Ureter (tissue), 1 donor: Measurements from ENCODE around the gene HDAC4. TPM values are rescaled to one million over a fixed set of nuclear protein-coding genes. Genes with fewer than 3 reads are reported as not detected.
A peak's percentile ranks its signal among the peaks of the same experiment; 100 is the strongest.

Experiments
- DNase-seq: peaks from one replicate; pipeline ENCODE4 v3.0.0-alpha.2; 2020; ENCODE audit warnings: low spot score
- total RNA-seq: library from RNA; stranded (reverse); gene quantifications from one replicate; pipeline ENCODE4 v1.2.4, GENCODE V29; 2023
- donor health status: DM: yes; HTN: yes; CAD: no.

The HDAC4 gene
- total RNA-seq, 1 donor from 2014 or later, result 86.9 TPM

DNA sequence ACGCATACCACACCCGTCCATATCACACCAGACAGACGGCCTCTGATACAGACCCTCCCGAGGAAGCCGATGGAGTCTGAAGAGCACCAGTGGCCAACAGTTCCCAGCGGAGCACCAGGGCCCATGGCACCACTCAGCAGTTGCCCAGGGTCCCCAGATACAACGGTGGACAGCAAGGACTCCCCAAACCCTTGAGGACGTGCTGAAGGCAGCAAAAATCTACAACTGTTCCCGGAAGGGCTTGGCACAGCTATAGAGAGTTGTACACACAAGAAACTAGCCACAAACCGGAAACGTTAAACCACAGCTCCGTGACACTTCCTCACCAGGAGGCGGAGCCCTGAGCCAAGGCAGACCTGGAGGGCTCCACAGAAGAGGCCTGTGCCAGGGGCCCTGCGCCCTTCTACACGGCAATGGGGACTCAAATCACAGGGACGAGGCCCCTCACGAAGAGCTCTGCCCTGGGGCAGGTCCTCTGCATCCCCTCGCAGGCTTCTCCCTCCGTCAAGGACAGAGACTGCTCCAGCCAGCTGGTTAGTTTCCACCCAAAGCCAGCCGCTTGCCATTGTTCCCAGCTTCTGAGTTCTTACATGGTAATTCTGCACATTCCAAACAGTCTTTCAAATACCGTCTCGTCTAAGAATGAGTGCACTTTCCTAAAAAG lies 133.4 kb downstream of the HDAC4 start:
- DNase-seq, result peak; percentile 86

DNA sequence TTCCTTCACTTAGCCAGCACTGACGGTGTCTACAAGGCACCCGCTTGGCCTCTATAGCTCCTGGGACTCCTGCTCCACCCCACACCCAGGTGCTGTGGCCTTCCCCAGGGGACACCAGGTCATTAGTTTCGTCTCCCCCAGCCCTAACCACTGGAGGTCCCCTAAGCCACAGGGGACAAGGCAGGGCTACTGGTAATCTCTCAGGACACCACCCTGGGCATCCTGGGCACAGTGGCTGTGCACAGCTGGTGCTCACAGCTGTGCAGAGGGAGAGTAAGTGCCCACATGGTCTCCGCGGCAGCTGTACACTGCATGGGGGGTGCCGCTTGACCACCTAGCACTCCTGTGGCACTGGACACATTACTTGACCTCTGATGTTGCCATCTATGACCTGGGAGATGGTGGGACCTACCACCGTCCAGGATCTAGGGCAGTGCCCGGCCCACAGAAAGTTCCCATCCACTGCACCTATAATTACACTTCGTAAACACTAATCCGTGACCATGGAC lies 134.0 kb downstream of the HDAC4 start:
- peak; percentile 45 for DNase-seq

DNA sequence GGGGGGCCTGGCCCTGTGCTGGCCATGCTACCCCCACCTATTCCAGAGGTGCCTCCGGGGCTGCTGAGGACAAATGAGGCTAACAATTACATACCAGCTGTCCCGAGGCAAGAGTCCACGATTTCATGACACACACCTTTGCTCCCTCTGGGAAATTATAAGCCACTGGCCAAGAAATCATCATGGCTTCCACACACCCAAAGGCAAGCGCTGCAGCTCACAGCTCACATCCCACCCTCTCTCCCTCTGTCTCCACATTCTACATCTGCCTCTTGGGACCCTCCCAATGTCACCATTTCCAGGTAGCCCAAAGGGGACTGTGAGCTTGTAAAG lies 134.4 kb downstream of the HDAC4 start:
- peak; percentile 42 for DNase-seq

DNA sequence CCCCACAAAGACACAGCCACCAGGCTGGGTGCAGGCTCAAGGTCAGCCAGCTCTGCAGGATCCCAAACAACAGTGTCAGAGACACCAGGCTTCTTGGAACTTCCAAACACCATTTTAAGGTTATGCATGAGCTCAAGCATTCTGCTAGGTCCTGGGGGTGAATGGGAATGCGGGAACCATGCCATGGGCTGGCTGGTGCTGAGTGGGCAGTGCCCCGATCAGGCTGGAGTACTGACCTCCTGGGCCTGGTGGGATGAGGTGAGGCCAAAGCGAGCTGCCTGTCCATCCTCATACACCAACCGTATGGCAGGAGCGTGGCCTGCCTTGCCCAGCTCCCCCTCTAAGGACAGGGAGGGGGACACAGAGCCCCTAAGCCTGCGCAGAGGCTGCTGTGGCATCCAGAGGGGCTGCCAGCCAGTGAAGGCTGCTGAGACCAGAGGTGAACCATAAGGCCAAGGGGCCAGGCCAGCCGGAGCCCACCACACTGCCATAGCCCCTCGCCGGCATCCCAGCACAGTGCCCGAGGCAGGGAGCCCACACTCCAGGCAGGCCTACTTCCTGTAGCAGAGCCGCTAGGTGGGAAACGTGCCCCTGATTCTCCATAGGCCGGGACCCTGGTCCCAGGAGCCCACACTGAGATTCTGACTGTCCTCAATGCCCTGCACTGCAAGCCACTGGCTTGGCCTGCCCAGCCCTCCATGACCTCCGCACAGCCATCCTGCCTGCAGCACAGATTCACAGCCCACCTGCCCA lies 135.0 kb downstream of the HDAC4 start:
- no peak for DNase-seq

DNA sequence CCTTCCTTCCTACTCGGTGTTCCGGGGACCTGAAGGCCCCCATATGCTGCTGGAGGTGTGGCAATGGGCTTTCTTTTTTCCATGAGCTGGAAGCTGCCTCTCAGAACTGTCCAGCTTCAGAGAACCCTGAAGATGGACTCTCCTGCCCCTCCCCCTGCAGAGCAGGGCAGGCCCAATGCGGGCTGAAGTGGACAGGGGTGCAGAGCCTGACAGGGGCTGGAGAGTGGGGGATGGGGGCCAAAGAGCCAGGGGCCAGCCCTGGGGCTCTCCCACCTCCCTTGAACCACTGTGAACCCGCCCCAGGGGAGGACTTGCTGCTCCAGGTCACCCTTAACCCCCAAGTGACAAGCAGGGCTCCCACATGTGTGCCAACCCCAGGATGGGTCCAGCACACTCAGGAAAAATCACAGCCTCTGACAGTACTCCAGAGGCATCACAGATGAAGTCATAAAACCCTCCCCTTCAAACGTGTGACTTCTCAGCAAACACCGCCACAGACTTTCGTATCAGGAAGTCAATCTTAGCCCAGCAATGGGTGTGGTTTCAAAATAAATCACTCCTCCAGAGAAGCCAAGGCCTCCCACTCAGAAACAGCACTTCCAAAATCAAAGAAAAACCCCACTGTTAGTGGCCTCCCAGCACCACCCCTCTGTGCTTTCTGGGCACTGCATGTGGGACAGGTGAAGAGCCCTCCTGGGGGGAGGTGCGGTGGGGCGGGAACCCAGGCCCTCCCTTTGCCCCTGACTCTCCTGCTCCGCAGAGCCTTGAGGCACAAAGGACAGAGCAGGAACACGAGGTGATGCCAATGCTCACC lies 135.8 kb downstream of the HDAC4 start:
- peak; percentile 67 for DNase-seq

DNA sequence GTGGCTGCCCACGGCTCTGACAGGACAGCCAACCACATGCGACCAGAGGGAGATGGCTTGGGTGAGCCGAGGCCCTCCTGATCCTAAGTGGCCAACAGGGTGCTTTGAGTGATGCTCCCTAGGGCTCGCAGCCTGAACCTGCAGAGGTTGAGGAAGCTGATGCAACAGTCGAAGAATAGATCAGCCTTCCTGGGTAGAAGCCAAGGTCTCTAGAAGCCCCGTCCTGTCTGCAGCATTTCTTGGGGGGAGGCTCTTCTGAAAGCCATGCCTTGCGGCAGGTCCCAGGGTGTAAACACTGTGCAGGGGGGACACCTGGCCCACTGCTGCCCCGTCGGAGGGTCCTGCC lies 136.4 kb downstream of the HDAC4 start:
- no peak for DNase-seq

DNA sequence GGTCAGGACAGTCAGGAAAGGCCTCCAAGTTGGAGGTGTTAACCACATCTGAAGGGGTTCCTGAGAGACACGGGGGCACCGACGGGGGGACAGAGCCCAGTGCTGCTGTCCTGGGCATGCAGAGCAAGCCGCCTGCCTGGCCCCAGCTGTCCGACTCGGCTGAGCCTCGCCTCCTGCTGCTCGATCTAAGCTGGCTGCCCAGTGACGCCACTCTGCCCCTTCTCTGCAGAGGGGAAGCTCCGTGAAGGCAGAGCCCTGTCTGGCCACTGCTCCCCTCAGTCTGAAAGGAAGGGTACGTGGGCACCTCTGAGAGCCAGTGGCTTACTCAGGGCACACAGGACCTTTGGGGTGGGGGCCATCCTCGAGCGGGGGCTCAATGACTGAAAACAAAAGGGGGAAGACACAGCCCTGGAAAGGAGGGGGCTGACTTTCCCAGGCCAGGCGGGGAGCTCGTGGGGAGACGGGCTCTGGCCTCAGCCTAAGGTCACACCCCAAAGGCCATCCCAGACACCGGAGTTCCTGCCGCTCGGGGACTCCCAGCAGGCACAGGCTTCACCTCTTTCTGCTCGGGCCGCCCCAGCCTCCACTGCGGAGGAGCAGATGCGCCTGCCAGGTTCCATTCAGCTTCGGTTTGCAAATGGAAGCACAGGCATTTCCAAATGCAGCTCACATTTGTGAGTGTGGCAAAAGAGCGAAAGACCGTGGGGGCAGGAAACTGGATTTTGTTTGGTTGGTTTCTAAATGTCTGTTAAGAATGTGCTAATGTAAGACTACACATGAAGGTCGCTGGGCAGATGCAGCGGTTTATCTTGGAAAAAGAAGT lies 136.9 kb downstream of the HDAC4 start:
- DNase-seq, result peak; percentile 42

DNA sequence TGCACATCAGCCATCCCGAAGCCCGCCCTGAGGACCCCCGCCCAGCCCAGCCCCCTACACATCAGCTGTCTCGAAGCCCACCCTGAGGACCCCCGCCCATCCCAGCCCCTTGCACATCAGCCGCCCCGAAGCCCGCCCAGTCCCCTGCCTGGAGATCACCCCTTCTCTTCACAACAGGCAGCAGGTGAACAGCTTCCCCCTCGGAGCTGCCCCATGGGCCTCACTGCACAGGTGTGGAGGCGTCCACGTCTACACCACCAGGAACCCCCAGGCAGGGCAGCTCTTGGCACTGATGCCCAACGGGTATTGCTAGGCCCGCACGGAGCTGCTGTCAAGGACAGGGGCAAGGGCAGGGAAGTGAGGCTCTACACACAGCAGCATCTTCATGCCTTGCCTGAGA lies 137.6 kb downstream of the HDAC4 start:
- no peak for DNase-seq

DNA sequence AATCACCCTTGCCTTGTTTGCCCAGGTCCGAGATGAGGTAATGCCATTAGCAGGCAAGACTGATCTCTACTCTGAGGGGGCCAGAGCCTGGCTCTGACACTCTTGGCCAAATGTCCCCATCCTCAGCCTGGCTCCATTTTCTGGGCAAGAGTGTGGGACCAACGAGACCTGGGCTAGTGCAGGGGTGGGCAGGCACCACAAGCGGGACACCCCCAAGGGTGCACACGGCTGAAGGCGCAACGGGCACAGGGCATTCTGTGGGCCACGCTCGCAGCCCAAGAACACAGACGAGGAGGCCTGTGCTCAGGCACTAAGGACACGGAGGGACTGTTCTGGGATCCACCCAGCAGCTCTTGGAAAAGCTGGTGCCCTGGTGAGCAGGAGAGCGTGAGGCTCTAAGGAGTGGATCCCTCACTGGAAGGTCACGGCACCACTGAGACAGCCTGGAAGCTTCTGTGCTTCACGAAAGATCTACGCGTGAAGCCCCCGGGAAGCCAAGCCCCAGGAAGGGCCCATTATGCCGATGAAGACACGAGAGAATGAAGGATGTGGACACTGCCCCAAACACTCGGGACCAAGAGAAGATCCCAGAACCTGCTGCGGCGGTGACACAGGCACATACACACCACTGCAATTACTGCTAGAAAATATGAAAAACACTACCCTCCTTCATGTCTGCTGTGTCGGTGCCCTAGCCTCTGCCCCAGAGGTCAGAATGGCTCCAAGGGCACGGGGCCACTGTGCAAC lies 138.2 kb downstream of the HDAC4 start:
- DNase-seq, result peak; percentile 40

DNA sequence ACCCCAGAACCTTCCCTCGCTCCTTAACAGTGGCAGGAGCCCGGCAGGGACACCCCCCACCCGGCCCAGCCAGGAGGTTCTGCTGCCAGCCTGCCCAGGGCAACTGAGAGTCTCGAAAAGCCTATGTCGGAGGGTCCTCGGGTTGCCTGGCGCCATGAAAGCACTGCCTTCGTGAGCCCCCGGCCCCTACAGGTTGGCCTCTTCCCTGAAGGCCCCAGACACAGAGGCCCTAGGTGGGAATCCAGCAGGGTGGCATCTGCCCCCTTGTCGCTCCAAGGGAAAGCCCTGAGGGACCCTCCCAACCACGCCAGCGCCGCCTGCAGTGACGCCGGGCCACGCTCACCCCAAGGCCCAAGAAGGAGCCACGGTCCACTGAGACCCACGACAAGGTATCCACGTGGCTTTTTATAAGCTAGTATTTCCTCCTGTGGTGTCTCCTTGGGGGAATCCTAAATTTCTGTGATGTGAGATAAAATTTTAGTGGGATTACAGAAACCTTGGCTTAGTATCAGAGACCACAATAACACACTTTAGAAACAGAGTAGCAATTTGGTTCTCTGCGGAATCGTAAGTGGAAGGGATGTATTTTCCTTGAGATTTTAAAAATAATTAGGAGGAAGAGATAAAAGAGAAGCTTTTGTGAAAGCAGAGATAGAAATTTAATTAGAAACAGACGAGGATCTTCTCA lies 138.9 kb downstream of the HDAC4 start:
- peak; percentile 36 for DNase-seq

DNA sequence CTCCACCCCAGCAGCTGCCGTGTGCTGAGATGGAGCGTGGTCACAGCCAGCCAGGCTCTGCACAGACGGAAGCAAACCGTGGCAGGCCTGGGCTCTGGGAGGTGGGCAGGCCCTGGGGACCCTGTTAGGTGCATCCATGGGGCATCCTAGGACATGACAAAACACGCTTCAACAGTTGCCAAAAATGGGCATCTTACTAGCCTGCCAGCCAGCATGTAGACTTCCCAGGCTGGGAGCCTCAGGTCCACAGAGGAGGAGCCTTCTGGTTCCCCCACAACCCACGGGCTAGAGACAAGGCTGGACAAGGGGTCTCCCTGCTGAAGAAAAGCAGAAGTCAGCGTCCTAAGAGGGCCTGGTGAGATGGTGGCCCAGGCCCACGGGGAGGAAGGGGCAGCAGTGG lies 139.5 kb downstream of the HDAC4 start:
- peak; percentile 31 for DNase-seq

DNA sequence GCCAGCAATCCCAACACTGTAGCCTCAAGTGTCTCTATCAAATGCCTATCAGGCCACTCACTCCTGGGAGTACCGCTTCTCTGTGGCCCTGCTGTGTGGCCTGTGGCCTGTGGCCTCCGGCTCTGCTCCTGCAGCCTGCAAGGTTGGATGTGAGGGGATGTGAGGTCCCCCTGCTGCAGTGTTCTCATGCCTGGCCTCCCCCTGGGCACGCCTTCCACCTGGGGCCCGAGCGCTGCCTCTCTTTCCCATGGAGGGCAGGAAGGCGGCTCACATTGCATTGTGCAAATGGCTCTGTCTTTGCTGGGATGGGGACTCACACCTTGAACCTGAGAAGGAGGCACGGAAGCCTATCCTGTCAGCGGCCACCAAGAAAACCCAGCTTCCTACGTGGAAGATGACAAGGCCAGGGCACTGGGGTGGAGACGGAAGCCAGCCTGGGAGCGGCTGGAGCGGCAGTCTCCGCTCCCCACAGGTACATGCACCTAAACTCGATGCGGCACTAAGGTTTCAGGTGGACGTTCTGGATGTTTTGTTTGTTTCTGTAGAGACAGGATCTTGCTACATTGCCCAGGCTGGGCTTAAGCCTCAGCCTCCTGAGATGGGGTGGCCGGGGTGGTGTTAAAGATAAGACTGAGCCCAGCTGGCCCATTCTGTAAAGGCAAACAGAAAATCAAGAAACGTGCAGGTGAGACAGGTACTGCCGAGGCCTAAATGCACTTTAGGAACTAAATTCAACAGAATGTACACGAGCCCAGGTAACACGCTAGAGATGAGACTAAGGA lies 140.1 kb downstream of the HDAC4 start:
- DNase-seq, result peak; percentile 35

DNA sequence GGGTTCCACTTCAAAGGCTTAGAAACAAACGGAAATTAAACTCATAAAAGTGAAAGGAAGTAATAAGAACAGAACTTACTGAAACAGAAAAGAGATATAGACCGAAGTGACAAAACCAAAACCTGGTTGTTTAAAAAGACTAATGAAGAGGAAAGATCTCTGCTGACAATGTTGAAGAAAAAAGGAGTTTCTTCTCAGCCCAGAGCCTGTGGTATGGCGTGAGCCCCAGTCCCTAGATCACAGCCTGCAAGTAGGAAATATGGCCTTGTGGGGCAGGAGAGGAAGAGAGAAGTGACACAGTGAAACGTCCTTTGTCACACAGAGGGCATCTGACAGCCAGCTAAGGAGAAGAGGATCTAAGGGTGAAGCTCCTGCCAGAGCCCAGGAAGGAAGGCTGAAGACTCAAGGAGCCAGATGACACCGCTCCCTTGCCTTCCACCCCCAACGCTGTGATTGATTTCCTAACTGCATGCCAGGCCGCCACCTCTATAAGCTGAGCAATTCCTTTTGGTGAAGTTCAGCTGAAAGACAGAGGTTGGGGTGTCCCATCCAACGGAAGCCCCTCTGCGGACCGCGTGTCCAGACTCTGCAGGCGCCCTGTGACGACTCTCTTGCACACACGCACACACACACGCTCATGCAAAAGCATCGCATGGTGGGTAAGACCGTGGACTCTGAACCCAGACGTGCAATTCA lies 141.1 kb downstream of the HDAC4 start:
- peak; percentile 35 for DNase-seq

DNA sequence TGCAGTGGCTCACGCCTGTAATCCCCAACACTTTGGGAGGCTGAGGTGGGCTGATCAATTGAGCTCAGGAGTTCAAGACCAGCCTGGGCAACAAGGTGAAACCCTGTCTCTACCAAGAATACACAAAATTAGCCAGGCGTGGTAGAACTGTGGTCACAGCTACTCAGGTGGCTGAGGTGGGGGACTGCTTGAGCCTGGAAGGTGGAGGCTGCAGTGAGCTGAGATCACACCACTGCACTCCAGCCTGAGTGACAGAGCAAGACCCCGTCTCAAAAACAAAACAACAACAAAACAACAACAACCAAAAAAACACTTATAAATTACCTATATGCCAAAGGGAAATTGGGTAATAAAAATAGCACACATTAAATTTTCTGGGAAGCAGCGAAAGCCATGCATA lies 141.6 kb downstream of the HDAC4 start:
- peak; percentile 29 for DNase-seq

DNA sequence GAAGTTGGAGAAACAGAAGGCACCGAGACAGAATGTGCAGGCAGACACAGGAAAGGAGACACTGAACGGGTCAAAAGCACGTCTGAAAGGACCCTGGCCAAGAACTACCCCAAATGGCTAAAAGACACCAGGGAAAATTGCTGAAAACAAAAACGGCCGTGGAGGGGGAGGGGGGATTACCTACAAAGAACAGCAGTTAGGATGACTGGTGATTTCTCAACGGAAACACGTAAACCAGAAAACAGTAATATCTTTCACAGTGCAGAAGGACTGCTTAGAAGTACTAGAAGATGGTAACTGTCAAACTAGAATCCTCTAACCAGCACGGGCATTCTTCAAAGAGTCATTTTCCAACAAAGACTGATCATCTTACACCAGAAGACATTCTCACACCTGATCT lies 142.6 kb downstream of the HDAC4 start:
- DNase-seq, result peak; percentile 24

DNA sequence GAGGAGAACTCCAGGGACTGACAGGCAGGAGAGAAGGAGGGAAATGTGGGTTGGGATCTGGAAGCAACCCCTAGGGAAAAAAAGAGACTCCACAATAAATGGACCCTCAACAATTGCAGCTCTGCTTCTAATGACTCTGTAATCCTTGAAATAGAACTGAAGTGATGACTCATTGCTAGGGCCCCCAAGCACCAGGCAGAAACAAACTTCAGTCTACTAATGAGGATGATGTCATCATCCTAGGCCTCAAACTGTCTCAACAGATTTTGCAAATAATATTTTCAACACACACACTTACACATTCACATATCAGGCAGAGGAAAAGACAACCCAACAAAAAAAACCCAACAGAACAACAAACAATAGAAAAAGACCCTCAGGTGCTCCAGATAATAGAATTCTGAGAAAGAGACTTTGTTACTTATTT lies 143.3 kb downstream of the HDAC4 start:
- DNase-seq, result no peak

DNA sequence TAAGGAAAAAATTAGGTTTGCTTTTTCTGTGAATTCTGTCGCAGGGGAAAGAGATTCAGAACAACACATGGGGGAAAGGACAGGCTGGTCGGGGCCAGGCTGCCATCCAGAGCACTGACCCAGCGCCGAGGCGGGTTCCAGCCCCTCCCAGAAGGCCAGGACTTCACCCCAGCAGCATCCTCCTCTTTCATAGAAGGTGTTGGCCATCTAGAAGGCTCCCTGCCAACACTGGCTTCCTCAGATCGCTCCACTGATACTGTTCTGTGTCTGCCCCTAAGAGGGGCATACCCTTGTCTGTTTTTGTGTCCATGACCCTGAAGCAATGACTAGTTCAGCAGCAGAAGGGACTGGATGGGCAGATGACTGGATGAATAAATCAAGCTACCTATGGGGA lies 144.5 kb downstream of the HDAC4 start:
- no peak for DNase-seq

DNA sequence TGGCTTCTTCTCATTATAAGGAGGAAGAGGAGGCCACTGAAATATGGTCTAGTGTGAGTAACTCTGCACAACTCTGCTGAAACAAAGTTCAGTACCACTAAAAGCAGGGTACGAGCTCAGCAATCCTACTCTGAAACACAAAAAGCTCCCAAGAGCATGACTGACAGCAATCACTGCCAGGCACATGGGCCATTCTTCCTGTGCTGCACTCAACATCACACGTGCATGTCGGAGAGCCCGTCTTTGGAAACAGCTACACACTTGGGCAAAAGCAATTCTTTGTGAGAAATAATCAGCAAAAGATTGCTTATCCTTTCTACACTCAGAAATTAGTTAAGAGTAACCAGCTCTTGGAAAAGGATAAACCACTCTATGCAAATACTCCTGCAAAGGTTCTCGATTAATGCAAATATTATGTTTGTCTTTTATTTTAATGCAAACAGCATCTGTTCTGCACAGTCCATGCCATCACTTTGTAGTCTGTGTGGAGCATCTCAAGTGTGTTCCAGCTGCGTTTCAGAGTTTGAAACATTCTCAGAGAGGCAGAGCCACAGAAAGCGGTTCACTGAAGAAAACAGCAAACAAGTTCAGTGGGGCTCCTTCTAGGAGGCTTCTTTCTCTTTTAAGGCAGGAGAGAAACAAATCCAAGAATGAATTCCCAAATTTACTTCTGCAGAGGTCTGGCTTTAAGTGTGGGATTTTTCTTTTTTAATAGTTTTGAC lies 145.0 kb downstream of the HDAC4 start:
- no peak for DNase-seq
